NCI-H226 (cell line): ENCODE measurements around the gene PIP4K2A.

Experiments
- DNase-seq: peaks from one replicate; pipeline ENCODE4 v3.0.0-alpha.2; 2015

Gene PIP4K2A

DNA sequence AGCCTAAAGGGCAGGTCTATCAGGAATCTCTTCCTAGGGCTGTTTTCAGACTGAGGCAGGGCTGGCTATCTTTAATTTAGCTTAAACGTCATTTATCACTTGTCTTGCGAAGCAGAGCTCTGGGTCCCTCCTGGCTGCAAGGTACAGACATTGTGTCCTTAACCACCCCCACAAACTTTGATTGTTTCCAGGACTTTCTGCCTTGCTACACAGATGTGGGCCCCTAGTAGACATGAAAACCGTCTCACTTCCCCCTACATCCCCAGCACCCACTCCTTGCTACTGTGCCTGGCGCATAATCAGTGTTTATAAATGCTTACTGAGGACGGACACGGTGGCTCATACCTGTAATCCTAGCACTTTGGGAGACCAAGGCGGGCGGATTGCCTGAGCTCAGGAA, 54.5 kb downstream of the PIP4K2A start:
- DNase-seq = no peak

DNA sequence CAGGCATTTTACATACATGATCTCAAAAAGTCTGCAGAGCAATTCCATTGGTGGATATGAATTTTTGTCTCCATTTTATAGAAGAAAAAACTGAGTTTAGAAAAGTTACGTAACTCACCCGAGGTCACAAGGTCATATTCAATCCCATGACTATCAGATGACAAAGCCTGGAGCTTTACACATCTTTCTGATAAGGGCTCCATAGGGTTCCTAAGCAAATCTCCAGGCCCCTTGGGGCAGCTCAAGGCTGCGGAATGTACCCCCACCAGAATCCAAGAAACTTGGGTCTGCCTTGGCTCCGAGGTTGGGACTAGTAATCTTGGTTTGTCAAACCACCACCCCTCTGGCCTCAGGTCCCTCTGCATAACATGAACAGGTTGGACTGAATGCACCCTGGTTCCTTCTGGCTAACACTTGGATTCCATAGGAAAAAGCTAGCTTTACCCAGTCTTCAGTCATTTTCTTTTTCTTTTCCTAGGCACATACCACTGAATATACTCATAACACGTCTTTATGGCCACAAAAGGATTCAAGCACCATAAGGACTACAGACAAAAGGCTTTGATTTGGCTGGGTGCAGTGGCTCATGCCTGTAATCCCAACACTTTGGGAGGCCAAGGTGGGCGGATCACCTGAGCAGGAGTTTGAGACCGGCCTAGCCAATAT, 55.5 kb downstream of the PIP4K2A start:
- DNase-seq = peak; percentile 47

DNA sequence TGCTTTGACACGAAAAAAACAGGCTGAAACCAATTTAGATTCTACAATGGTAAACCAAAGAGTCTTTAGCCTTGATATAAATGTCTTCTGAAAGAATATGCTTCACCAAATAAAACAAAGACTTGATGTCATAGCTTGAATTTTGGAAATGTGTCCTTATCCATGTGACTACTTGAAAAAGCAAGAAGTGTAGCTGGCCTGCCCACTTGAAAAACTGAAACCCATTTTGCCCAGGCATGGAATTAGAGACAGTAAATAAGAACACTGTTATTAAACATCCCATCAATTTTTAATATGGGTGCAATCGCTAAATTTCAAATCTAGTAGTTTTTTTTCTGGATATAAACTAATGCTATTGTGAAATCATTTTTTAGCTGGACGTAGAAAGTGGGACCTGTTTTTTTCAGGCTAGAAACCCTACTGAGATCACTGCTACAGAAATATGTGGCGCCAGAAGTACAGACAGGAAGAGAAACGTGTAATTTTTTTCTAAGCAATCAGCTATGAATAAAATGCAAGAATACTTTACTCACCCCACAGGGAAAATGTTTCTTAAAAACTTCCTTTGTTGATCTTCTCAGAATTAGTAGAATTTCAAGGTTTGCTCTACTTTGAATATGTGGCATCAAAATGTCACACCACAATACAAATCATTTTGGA, 56.7 kb downstream of the PIP4K2A start:
- no peak for DNase-seq

DNA sequence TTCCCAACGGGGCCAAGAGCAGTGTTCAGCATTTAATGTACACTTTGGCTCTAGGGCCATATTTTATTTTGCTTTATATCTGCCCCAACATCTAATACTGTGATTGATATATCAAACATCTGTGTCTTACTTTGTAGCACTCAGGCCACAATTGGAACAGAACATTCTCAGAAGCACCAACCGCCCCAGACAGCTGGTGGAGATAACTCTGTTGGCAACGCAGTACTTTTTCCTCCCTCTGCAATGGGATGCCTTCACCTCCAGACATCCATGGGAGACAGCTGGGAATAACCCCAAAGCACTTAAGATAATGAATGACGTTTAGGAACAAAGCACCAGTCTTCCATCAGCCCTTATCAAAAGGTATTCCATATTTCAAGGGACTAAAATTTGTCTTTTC, 57.4 kb downstream of the PIP4K2A start:
- DNase-seq = no peak

DNA sequence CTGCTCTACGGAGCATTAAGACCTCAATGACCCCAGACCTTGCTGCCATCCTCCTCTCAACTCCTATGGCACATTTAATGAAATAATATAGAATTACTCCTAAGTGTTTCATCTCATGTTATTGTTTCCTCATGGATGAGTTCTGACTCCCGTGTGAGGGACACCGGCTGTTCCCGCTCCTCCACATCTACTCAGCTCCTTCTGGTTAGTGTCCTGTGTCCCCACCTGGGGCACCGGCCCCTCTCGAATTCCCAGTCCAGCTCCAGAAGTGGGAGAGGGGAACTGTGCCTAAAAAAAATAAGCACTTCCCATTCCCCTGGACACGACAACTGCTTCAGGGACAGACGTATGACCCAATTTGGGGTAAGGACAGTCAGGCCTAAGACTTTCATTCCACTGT, 58.3 kb downstream of the PIP4K2A start:
- no peak for DNase-seq

DNA sequence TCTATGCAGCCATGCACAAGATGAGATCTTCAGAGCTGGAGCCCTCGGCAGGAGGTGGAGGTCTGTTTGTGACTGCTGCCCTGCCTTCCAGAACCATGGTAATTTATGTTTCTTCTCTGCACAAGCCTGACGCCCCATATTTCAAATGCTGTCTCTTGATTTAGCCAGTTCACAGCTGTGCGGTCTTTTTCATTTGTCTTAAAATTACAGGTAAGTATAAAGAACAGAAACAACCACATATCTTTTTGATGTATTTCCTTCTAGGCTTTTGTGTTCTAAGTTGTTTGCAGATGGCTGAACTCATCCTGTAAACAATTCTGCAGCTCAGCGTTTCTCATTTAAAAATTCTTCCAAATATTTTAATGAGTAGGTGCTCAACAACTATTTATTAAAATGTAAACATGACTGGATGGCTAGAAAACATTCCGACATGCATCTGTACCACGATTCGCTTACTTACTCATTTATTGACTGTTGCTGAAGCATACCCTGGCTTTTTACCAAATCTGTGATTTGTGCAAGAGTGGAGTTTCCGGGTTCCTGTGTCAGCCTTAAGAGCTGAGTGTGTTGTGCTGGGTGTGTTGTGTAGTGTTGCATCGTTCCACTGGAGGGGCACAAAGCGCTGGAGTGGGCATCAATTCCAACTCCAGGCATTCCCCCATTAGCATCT, 58.9 kb downstream of the PIP4K2A start:
- DNase-seq = no peak

DNA sequence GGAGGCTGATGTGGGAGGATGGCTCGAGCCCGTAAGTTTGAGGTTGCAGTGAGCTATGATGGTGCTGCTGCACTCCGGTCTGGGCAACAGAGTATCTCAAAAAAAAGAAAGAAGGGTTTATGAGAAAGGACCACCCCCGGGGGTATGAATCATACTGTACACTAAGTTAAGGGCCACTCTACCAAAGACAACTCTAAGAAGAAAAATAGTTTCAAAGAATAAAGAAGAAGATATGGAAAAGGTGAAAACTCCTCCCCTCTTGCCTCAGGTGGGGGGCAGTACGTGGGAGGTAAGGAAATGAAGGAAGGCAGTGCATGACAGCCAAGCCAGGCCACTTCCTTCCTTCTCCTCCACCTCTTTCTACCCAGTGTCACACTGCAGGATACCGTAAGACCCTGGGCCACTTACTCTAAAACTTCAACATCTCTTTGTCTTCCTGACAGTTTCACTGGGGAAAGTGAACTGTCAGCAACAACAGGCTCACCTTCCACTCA, 61.3 kb downstream of the PIP4K2A start:
- DNase-seq = no peak

DNA sequence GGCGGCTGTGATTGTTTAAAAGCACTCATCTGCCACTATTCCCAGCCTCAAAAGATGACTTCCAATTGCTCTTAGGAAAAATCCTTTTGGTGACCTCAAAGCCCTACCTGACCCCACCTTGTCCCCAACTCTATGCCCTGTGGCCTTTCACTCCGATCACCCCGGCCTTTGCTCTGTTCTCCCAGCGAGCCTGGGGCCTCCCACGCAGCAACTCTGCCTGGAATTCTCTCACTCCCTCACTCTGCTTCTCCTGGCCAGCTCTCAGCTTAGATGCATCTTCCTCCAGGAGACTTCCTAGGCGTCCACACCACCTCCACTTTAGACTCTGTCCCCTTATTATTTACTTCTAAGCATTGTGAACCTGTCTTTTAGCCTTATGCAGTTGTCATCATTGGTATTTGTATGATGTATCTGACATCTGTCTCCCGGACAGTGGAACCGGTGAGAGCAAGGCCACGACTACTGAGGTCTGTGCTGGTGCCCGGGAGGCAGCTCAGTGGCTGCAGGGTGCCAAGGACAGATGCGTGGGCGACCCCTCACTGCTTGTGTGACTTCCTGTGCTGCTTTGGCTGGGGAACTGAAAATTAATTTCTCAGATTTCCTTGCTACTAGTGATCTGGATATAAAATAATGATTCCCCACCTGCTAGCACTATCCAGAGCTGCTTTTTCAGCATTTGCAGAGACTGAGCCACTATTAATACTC, 63.0 kb downstream of the PIP4K2A start:
- DNase-seq = no peak

DNA sequence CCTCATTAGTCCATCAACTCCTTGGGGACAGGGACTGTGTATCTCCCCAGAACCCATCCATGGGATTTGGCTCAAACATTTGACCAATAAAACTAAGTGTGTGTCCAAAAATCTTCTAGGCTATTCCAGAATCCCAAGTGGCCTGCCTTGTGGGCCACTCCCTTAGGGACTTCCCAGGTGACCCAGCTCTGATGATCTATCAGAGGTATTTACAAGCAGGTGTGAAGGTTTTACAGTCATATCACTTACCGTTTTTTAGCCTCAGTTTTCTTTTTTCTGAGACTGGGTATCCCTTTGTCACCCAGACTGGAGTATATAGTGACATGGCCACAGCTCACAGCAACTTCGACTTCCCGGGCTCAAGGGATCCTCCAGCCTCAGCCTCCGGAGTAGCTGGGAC, 64.4 kb downstream of the PIP4K2A start:
- no peak for DNase-seq

DNA sequence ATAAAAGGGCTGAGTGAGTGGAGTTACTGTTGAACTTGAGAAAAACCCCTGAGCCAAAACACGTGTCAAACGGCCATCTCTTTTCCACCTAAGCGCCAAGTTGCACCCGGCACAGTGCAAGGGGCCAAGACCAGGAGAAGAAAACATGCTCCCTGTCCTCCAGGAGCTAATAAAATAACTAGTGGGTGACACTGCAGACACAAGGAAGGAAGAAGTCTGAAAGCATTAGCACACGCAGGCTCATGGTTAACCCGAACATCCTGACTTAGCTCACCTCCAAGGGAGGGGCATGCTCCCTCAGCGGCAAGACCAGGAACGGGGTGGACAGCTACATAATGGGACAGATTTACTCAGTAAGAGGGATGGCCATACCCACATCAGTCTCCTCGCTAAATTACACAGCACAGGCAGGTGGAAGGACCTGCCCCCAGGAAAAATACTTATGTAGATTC, 65.0 kb downstream of the PIP4K2A start:
- no peak for DNase-seq

DNA sequence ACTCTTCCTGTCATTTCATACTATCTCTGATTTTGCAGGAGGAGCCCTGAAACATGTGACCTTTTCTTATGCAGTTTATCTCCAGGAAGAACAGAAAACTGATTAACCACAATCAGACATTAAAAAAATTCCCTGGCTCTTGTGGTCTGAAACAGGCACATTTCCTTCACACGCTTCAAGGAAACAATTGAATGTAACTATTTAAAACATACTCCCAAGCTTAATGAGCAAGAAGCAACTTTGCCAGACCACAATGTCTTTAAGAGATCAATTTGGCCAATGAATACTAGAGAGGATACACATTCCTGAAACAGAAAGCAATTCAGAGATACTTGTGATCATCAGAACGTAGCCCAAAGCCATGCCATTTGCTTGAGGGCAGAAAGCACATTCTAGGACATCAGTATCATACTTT, 65.8 kb downstream of the PIP4K2A start:
- peak; percentile 34 for DNase-seq

DNA sequence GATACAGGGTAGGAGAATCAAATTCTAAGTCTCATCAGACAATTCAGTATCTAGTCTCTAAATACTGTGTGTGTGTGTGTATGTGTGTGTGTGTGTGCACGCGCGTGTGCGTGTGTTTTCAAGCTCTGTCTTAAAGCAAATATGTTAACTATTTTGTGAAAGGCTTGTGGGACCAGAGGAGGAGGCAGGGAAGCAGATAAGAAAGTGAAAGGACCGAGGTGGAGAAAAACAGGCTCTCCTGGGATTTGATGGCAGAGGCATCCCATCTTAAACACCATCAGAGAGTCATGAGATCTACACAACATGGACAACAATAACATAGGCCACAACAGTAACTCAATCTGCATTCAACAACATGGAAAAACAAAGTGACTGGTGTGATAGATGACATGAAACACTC, 67.1 kb downstream of the PIP4K2A start:
- DNase-seq = no peak

DNA sequence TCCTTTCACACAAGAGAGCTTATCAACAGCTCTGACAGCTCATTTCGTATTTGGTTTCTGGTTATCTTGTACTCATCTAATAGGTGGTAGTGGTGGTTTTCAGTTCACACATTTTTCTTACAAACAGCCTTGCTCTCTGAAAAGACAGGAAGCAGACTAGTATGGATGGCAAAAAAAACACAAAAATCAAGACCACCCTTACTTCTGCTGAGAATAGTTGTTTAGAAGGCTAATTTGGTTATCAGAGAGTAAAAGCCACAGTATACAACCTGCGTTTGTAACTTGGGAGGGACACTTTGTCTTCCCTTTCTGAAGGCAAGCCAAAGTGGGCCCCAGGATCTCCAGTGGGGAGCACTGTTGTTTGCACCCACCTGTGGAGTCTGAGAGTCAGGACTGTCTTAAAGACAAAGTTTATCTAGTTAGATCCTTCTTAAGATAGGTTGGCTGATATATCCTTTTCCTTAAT, 68.0 kb downstream of the PIP4K2A start:
- DNase-seq = no peak

DNA sequence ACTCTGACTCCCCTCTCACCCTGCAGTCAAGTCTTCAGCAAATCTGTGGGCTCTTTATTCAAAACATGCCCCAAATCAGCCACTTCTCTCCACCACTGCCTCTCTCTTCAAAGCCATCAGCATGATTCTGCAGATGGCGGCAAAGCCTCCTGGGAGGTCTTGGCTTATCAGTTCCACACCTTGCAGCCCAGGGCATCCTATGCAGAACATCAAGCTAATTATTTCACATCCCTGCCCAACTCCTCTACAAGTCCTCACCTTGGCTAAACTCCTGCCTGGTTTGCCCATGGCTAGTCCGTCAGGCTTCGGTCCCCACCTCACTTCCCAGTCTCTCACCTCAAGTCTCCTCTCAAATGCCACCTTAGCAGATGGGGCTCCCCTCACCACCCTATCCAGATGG, 70.2 kb downstream of the PIP4K2A start:
- no peak for DNase-seq

DNA sequence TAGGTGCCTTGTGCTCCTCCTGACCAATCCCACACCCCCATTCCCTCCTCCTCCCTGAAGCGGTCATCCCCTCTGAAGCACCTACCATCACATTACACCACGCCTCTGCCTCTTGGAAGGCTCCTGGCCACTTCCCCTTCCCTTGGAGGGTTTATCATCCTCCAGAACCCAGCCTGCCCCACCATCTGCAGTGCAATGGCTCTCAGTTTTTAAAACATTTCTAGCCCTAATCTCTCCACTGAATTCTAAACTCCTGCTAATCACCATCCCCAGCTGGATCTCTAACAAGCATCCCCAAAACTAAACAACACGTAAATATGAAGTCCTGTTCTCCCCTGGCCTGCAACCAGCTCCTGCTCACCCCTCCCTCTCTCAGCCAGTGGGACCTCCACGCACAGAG, 70.6 kb downstream of the PIP4K2A start:
- DNase-seq = no peak

DNA sequence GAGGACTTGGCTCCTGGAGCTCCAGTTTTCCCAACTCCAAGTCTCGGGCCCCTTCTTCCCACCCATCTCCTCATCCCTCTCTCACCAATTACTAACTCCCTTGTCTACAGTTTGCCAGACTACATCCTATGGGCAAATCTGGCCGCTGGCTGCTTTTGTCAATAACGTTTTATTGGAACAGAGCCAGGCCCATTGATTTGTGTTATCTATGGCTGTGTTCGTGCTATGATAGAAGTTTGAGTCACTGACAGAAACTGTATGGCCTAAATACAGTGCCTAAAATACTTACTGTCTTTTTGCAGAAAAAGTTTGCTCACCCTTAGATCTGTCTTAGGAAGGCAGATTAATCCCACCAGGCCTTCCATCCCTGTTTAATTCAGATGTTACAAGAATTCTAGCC, 71.3 kb downstream of the PIP4K2A start:
- DNase-seq = no peak

DNA sequence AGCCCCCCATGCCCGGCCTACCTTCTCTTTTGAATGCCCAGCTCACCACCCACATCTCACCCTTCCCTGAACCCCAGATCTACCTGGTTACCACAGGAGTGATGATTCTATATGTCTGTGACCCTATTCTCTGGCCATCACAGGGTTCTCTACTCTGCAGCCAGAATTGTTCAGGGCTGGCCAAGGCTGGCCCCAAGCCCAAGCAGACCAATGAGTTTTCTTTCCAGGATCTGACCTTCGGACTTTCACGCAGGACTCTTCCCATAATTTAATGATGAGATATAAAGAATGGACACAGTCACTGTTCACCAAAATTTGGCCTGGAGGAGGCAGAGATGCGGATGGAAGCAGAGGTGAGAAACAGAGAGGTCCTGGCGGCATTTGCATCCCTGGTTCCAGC, 72.6 kb downstream of the PIP4K2A start:
- DNase-seq = no peak

DNA sequence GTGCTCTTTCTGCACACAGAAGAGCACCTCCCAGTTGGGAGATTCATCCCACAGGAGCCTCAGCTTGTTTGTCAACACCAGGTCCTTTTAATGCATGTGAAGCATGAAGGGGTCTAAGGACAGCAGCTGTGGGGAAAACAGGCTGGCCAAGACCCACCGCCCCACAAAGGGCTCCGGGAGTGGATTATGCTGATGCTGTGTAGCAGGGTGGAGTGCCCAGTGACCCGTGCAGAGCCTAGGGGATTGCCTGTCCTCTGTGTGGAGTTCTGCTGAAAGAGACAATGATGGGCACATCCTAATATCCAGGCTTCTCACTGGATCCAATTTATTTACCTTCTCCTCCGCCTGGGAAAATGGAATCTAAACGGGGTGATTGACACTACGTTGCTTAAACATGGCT, 74.0 kb downstream of the PIP4K2A start:
- no peak for DNase-seq

DNA sequence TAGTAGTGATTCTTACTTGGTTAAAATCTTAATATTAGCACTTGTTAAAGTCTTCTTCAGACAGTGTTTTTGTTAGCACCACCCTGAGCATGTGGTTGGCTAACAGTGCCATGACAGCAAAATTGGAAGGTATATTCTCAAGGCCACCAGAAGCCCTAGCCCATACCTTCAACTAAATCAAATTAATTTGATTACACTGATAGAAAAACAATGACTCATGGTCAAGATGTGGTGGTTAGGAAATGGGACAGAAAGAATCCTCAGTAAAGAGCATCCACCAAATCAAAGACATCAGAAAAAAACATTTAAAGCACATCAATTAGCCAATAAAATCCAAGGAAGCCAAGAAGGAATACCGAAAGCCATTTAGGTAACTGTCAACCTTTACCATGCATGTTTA, 75.5 kb downstream of the PIP4K2A start:
- no peak for DNase-seq

DNA sequence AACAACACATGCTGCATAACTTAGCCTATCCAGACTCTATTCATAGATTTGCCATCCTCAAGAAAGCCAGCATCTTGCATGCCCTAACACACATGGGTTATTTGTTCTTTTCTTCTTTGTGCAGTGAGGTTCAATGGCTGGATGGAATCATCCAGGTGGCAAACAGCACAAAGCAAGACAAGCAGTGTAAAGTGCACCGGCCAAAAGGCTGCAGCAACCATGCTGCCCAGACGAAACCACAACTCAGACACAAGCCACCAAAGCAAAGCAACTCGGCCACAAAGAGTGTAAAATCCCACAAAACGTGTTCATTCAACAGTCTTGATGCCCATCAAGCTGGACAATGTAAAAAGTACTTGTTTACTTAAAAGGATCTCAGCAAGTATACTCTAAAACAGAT, 76.9 kb downstream of the PIP4K2A start:
- no peak for DNase-seq

DNA sequence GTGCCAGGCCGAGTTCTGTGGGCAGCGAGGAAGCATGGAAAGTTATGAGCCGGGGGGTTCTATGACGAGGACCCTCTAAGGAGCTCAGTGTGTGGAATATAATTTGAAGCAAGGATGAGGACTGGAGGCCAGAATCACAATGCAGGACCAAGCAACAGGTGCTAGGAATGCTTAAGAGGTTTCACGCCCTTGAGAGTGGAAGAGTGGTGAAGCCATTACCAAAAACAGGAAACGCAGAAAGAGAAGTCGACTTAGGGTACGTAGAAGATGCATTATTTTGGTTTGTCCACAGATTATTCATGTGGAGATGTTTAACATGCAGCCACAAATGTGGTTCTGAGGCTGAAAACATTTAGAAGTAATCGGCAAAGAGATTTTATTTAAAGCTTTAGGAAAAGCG, 78.7 kb downstream of the PIP4K2A start:
- DNase-seq = no peak

DNA sequence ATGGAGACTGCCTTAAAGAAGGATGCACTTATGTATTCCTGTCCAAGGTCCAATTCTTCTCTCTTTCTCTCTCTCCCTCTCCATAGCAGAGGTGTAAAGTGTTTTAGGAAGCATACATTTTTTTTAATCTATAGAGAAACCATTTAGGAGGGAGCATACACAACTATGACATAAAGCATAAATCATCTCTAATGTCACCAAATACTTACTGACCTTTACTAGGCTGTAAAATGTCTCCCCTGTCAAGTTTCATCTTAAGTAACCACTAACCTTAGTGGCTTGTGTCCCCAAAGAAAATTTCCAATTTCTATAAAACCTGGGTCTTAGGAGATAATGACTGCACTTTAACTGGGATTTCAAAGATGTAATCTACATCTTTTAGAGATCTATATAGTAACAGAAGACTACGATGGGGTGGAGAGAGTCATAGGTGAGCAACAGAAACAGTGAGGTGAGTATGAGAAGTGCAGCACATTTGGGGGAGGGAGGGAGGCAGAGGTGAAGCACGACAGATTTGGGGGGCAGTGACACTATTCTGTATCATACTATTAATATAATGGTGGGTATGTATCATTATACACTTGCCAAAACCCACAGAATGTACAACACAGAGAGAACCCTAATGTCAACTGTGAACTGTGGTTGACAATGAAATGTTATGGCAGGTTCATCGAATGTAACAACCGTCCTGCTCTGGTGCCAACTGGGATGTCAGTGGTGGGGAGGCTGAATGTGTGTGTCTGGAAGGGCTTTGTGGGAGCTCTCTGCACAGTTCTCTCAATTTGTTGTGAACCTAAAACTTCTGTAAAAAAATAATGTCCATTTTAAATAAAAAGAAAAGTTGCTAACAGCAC, 79.5 kb downstream of the PIP4K2A start:
- DNase-seq = no peak
